AG04450 (cell line): Measurements from ENCODE around the gene NRG2. TPM values are rescaled to one million over a fixed set of nuclear protein-coding genes. Genes with fewer than 3 reads are reported as not detected.

Experiments
- CTCF ChIA-PET: fragments of 300-600, 350-600 bp; formaldehyde crosslinking; extraction: SDS; loops from one replicate; lab custom pipeline; 2022; ENCODE audit warnings: antibody characterized with exemption, inconsistent platforms; lab: Charles Lee
- POLR2A ChIA-PET: fragments of 350-600 bp; formaldehyde crosslinking; extraction: SDS; loops from one replicate; lab custom pipeline; 2021; ENCODE audit warnings: antibody characterized with exemption, inconsistent platforms; lab: Yijun Ruan, JAX
- DNase-seq: peaks from one replicate; pipeline ENCODE4 v3.0.0-alpha.2; 2011; ENCODE audit warnings: low read depth, low spot score
- H3K27ac ChIP-seq: one replicate; pipeline ENCODE4 v1.5.1; 2012; ENCODE audit warnings: low read depth, low read length, control low read depth
- H3K27me3 ChIP-seq: one replicate; pipeline ENCODE4 v1.6.0; 2012; ENCODE audit warnings: low read length; ENCODE audit not compliant: control insufficient read depth, insufficient read depth
- H3K4me3 ChIP-seq: 2 replicates; pipeline ENCODE4 v1.5.1; 2011; ENCODE audit warnings: mild to moderate bottlenecking, low read depth, low read length, control low read depth
- H3K9me3 ChIP-seq: 2 replicates; pipeline ENCODE4 v1.5.1; 2012; ENCODE audit warnings: low read length; ENCODE audit not compliant: control insufficient read depth, insufficient read depth
- CTCF ChIP-seq: IDR thresholded peaks from 2 replicates; pipeline ENCODE4 v1.5.1; 2011; ENCODE audit warnings: low read depth, low read length, control low read depth, inconsistent platforms
- polyA plus RNA-seq: library from polyadenylated mRNA; depleted of rRNA; stranded (reverse); fragments of >200 nt; gene quantifications from 2 replicates; pipeline ENCODE4 v1.2.3, GENCODE V29; 2011

NRG2 gene
- polyA plus RNA-seq, 1 experiment, result 0.02 TPM

DNA sequence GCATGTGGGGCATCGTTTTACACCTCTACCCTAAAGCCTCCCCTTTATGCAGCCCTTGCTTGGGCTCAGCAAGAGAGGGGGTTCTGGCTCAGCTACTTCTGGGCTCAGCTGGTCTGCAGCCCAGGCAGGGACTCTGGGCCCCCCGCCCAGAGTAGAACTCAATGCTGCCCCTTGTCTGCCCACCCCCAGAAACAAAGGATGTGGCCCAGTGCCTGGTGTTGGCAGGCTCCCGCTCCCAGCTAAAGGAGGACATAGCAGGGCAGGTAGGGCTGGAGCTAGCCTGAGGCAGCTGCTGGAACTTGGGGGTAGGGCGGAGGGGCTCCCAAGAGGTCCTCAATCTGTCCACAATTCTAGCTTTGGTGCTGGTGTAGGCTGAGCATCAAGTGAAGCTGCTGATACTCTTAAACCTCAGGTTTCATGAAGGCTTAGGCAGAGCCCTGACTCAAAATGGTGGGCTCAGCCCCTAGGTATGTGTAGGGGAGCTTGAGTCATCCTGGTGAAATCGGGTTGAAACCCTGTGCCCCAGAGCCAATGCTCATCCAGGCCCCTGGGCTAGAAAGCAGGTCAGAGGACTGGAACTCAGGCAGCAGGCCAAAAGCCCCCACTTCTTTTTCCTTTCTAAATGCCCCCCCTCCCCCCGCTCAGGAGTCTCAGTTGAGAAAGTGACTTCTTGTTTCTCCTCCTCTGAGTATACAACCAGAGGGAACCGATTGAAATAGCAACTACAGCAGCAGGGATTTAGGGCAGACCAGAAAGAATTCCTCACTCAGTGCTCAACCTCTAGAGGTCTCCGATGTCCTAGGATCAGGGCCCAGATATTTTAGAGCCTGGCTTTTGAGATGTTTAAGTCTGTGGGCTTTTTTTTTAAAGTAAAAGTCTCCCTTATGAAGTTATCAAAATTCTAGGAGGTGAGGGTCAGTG, 236.1 kb downstream of the NRG2 start:
- POLR2A ChIA-PET, result no interaction called here
- Histone ChIP-seq H3K27ac (no peak overlapping the region), H3K9me3 (no peaks in the 10 kb centered on the region; the same call in 1 of the 2 replicates), H3K27me3 (peaks cover 13% of the 10 kb centered on the region), H3K4me3 (no peak overlapping the region)
- CTCF ChIA-PET, result interaction anchor here (0.9 to 1.3 kb wide), 2 partner anchors 20 to 162 kb away, joined by 3 to 4 read pairs; no protein-coding TSS in a partner anchor
- no peak for DNase-seq
- no peak for TF ChIP-seq CTCF

GRCh38 chr5:139806111-139806510, 237.0 kb downstream of the NRG2 start:
- Histone ChIP-seq H3K27me3 (peaks cover 18% of the 10 kb centered on the region), H3K4me3 (no peak overlapping the region), H3K9me3 (no peaks in the 10 kb centered on the region; the same call in 1 of the 2 replicates), H3K27ac (no peak overlapping the region)
- no peak for DNase-seq
- ChIA-PET POLR2A (no interaction called here), CTCF (no interaction called here)
- TF ChIP-seq CTCF, result no peak

- Histone ChIP-seq H3K9me3 (no peaks in the 10 kb centered on the region; the same call in 1 of the 2 replicates), H3K27me3 (peaks cover 20% of the 10 kb centered on the region), H3K27ac (no peak overlapping the region), H3K4me3 (no peak overlapping the region)
- ChIA-PET CTCF (interaction anchor here (0.6 kb wide), 1 partner anchor 164 kb away, joined by 3 read pairs; no protein-coding TSS in a partner anchor), POLR2A (no interaction called here)
- no peak for DNase-seq
- TF ChIP-seq CTCF, result no peak
These were observed 237.6 kb downstream of the NRG2 start for GRCh38 chr5:139805545-139805944.

DNA sequence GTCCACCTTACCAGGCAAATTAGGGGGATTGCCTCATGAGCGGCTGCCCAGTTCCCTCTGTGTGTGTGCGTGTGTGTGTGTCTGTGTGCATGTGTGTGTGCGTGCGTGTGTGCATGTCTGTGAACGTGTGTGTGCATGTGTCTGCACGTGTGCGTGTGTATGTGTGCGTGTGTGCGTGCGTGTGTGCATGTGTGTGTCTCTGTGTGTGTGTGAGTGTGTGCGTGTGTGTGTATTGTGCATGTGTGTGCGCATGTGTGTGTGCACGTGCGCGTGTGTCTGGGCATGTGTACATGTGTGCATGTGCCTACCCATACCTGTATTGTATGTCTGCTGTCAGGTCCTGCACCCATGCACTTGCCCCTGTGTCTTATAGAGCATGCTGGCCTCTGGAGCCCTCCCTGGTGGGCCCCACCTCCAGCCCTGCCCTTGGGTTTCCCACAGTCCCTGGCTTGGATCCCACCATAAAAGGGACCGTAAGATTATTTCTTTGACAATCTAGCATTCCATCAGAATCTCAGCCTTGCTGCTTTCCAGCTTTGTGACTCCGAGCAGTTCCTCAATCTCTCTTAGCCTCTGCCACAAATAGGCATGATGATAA, 238.2 kb downstream of the NRG2 start:
- ChIA-PET CTCF (interaction anchor here (2.6 kb wide), 1 partner anchor 17 kb away, joined by 8 read pairs; no protein-coding TSS in a partner anchor), POLR2A (no interaction called here)
- H3K27ac ChIP-seq, result no peak overlapping the region
- H3K4me3 ChIP-seq, result no peak overlapping the region
- H3K9me3 ChIP-seq, result no peaks in the 10 kb centered on the region; the same call in 1 of the 2 replicates
- no peak for DNase-seq
- no peak for TF ChIP-seq CTCF
- H3K27me3 ChIP-seq, result peaks cover 24% of the 10 kb centered on the region
